Embryonic facial prominence (tissue), 1 donor: ENCODE data around the gene CHRNB4.
"Not testable (repeated sequence)": the region's sequence is repeated elsewhere in the genome, so short reads cannot be mapped to it uniquely, and the experiment has no call there.

Experiments
- DNase-seq: peaks from one replicate; pipeline ENCODE4 v3.0.0-alpha.2; 2016; ENCODE audit errors: extremely low spot score

CHRNB4 gene

GRCh38 chr15:78617516-78617915 lies 23.5 kb downstream of the CHRNB4 start:
- DNase-seq, result no peak

DNA sequence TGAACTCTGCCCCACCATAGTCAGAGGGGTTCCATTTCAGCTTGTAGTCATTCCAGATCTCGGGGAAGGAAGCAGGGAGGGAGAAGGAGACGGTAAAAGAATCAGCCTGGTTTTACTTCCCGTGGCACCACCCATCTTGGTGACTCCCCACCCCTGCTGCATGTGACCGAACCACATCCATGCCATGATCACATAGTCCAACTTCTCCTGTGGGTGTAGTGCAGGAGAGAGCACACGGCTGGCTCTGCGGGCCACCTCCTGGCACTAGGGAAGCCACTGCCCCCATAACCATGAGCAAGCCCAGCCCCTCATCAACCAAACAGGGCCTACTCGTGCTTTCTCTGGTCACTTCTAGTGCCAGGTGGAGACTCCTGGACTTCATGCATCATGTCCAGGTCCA lies 23.9 kb downstream of the CHRNB4 start:
- DNase-seq, result no peak

DNA sequence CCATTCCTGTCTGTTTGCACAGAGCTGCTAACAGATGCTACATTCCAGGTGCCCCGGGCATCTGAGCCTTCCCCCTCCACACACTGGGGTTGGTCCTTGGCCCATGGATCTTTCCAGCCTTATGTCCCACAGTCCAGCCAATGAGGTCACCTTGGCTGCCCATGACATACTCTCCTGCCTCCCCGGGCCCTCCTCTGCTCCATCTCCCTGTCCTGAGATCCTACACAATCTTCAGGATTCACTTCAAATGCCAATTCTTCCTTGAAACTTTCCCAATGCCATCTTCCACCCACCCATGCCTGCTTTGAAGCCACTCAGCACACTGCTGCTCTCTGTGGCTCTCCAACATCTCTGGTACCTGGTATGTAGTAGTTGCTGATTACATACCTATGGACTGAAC lies 24.5 kb downstream of the CHRNB4 start:
- no peak for DNase-seq

GRCh38 chr15:78615151-78615589 lies 25.8 kb downstream of the CHRNB4 start:
- no peak for DNase-seq

- DNase-seq, result no peak
These were observed 27.0 kb downstream of the CHRNB4 start for GRCh38 chr15:78614021-78614420.

DNA sequence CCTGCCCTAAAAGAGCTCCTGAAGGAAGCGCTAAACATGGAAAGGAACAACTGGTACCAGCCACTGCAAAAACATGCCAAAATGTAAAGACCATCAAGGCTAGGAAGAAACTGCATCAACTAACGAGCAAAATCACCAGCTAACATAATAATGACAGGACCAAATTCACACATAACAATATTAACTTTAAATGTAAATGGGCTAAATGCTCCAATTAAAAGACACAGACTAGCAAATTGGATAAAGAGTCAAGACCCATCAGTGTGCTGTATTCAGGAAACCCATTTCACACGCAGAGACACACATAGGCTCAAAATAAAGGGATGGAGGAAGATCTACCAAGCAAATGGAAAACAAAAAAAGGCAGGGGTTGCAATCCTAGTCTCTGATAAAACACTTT lies 31.5 kb downstream of the CHRNB4 start:
- not testable (repeated sequence) for DNase-seq

GRCh38 chr15:78605680-78606079 lies 35.3 kb downstream of the CHRNB4 start:
- DNase-seq, result no peak

DNA sequence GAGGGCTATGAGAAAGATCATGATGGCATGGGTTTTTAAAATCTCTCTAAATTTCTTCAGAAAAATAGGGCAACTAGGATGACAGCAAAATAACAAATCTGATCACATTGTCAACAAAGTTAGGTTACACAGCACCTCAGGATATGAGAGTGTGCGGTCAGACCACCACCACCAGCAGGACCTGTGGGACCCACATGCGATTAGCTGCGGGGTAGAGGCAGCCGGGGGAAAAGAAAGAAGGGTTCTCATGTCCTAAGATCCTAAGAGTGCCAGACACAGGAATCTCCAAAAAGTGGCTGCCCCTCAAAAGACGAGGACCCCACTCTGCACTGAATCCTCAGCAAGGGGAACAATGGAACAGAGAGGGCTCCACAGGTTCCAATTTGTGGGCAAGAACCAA lies 35.8 kb downstream of the CHRNB4 start:
- no peak for DNase-seq

DNA sequence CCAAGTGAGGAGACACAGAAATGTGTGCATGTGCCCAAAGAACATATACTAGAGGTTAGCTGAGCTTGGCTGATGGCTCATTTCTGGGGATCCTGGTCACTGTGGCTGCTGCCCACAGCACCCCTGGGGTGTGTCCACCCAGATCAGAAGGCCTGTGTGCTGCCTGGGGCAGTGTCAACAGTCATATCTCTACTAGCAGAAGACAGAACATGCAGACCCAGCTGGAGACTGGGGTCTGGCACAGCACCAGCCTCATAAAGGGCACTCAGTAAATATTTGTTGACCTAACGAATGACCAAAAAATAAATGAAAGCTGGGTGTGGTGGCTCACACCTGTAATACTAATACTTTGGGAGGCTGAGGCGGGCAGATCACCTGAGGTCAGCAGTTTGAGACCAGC lies 36.6 kb downstream of the CHRNB4 start:
- DNase-seq, result no peak

DNA sequence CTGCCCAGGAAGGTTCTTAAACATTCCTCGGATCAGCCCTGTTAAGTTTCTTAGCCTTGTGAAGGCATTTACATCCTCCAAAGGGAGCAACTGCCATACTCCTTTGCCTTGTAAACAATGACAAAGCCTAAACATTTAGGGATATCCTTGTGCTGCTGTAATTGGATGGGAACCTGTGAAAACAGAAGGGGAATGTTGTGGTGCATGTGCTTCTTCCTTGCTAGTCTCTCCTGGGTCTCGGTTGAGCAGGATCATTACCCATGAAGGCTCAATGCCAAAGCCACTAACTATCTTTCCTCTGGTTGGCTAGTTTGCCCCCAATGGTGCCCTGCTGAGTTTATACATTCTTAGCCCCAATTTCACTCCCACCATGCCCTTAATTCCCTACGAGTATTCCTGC lies 37.5 kb downstream of the CHRNB4 start:
- no peak for DNase-seq

DNA sequence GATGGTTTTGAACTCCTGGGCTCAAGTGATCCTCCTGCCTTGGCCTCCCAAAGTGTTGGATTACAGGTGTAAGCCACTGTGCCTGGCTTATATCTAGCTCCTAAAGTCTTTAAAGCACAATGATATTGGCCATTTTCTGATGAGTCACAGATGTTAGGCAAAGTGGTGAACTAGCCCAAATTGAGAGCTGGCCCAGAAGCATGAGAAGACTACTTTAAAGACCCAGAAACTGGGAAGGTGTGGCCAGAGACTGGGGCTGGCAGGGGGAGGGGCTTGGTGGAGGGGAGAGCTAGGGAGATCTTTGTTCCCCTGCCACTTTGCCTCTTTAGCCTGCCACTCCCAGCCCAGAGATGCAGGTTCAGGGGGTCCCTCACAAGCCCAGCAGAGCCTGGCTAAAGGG lies 41.8 kb downstream of the CHRNB4 start:
- no peak for DNase-seq

DNA sequence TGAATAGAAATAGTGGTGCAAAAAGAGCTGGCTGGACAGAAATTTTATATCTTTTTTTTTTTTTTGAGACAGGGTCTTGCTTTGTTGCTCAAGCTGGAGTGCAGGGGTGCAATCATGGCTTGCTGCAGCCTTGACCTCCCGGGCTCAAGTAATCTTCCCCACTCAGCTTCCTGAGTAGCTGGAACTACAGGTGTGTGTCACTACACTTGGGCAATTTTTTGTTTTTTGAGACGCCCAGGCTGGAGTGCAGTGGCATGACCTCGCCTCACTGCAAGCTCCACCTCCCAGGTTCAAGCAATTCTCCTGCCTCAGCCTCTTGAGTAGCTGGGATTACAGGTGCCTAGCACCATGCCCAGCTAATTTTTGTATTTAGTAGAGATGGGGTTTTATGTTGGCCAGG lies 42.7 kb downstream of the CHRNB4 start:
- DNase-seq, result no peak

DNA sequence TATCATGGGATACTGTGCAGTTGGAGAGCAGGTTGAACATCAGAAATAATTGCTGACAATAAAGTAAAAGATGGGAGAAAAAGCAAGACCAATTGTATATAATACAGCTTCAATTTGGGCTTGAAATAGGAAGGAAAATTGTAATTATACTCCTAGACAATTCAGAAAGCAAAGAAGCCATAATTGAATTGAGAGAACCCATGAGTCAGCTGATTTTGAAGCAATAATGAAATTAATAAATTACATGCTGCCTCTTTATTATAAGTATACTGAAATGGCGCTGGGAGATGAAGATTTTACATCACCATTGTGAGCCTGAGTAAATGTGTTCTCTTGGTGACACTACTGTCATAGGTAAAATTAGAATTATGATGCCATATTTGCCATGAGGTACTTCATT lies 43.4 kb downstream of the CHRNB4 start:
- no peak for DNase-seq

GRCh38 chr15:78574944-78575343 lies 66.1 kb downstream of the CHRNB4 start:
- DNase-seq, result no peak
